BE2C (cell line): ENCODE data around the gene SETD5.
"Not testable (repeated sequence)": the region's sequence is repeated elsewhere in the genome, so short reads cannot be mapped to it uniquely, and the experiment has no call there.

Experiments
- DNase-seq: peaks from one replicate; pipeline ENCODE4 v3.0.0-alpha.2; 2020
- H3K27me3 ChIP-seq: fragments of 250-450 bp; sonication (Bioruptor Pico); 2 replicates; pipeline ENCODE4 v1.5.1; 2020; ENCODE audit warnings: mild to moderate bottlenecking
- H3K36me3 ChIP-seq: fragments of 250-450 bp; sonication (Bioruptor Pico); 2 replicates; pipeline ENCODE4 v1.5.1; 2020; ENCODE audit warnings: mild to moderate bottlenecking
- H3K4me1 ChIP-seq: fragments of 250-450 bp; sonication (Bioruptor Pico); 2 replicates; pipeline ENCODE4 v1.5.1; 2020
- H3K4me3 ChIP-seq: 2 replicates; pipeline ENCODE4 v1.5.1; 2011; ENCODE audit warnings: low read depth, low read length
- H3K9me3 ChIP-seq: fragments of 250-450 bp; sonication (Bioruptor Pico); 2 replicates; pipeline ENCODE4 v1.5.1; 2020
- TF ChIP-seq, protein P1 (sequence below): IDR thresholded peaks from 2 replicates; pipeline ENCODE4 v1.5.1; 2012; ENCODE audit warnings: mild to moderate bottlenecking, low read depth, low read length

SETD5 gene

GRCh38 chr3:9476935-9477334, 79.5 kb downstream of the SETD5 start:
- TF ChIP-seq, protein P1, sequence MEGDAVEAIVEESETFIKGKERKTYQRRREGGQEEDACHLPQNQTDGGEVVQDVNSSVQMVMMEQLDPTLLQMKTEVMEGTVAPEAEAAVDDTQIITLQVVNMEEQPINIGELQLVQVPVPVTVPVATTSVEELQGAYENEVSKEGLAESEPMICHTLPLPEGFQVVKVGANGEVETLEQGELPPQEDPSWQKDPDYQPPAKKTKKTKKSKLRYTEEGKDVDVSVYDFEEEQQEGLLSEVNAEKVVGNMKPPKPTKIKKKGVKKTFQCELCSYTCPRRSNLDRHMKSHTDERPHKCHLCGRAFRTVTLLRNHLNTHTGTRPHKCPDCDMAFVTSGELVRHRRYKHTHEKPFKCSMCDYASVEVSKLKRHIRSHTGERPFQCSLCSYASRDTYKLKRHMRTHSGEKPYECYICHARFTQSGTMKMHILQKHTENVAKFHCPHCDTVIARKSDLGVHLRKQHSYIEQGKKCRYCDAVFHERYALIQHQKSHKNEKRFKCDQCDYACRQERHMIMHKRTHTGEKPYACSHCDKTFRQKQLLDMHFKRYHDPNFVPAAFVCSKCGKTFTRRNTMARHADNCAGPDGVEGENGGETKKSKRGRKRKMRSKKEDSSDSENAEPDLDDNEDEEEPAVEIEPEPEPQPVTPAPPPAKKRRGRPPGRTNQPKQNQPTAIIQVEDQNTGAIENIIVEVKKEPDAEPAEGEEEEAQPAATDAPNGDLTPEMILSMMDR: no peak
- H3K4me1 ChIP-seq: no peaks in the 10 kb centered on the region
- no peaks in the 10 kb centered on the region for H3K27me3 ChIP-seq
- H3K9me3 ChIP-seq: no peaks in the 10 kb centered on the region
- H3K4me3 ChIP-seq: no peak overlapping the region
- no peak for DNase-seq
- peaks cover 46% of the 10 kb centered on the region for H3K36me3 ChIP-seq

DNA sequence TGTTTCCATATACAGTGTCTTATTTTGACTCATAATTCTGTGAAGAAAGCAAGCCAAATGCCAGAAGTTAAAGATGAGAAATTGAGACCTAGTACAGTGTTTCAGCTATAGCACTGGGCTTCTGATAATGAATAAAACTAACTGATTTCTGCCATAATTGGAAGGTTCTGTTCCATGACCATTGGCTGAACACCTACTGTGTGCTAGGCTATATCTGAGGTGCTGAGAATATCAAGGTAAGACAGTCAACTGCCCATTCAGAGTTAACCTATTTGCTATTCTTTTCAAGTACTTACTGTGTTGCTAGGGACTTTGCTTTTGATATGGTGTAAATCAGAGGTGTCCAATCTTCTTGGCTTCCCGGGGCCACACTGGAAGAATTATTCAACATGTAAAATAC, 82.8 kb downstream of the SETD5 start:
- no peak overlapping the region for H3K4me3 ChIP-seq
- H3K9me3 ChIP-seq: no peaks in the 10 kb centered on the region
- peaks cover 20% of the 10 kb centered on the region for H3K36me3 ChIP-seq
- no peak for DNase-seq
- no peaks in the 10 kb centered on the region for H3K4me1 ChIP-seq
- no peaks in the 10 kb centered on the region for H3K27me3 ChIP-seq
- TF ChIP-seq, protein P1: no peak

- Histone ChIP-seq H3K4me1 (no peaks in the 10 kb centered on the region), H3K36me3 (no peaks in the 10 kb centered on the region), H3K4me3 (no peak overlapping the region), H3K27me3 (no peaks in the 10 kb centered on the region), H3K9me3 (no peaks in the 10 kb centered on the region)
- TF ChIP-seq, protein P1: no peak
- DNase-seq: no peak
Observed at GRCh38 chr3:9485248-9485647, 87.8 kb downstream of the SETD5 start.

- no peak overlapping the region for H3K4me3 ChIP-seq
- DNase-seq: no peak
- H3K9me3 ChIP-seq: no peaks in the 10 kb centered on the region
- H3K36me3 ChIP-seq: no peaks in the 10 kb centered on the region
- no peaks in the 10 kb centered on the region for H3K27me3 ChIP-seq
- no peaks in the 10 kb centered on the region for H3K4me1 ChIP-seq
- TF ChIP-seq, protein P1: no peak
Observed at GRCh38 chr3:9491506-9491905, 94.1 kb downstream of the SETD5 start.

DNA sequence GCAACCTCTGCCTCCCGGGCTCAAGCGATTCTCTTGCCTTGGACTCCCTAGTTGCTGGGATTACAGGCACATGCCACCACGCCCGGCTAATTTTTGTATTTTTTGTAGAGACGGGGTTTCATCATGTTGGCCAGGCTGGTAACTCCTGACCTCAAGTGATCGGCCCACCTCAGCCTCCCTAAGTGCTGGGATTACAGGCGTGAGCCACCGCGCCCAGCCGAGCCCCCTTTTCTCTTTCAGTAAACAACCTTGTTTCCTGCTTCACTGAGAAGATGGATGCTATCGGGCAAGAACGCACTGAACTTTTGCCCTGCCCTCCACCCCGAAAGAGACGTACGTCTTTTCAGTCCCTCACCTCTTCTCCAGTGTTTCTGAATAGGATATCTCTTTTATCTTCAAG, 96.6 kb downstream of the SETD5 start:
- H3K4me3 ChIP-seq, DNase-seq, H3K27me3 ChIP-seq: not testable (repeated sequence)

DNA sequence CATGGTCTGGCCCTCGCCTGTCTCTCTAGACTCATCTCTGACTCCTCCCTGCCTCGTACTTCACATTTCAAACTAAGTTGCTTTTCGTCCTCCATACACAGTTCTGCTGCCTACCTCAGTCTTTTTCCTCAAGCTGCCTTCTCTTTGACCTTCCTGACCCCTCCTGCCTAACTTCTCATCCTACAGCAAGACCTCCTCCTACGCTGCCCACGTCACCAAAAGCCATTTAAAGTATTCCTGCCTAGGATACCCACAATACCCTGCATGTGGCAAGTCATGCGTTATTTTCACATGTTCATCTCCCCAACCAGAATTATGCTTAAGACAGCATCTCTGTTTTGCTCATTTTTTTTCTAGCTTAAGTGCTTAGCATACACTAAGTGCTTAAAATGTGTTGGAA, 99.5 kb downstream of the SETD5 start:
- no peaks in the 10 kb centered on the region for H3K27me3 ChIP-seq
- no peak overlapping the region for H3K4me3 ChIP-seq
- H3K4me1 ChIP-seq: no peaks in the 10 kb centered on the region
- no peaks in the 10 kb centered on the region for H3K9me3 ChIP-seq
- TF ChIP-seq, protein P1: no peak
- H3K36me3 ChIP-seq: no peaks in the 10 kb centered on the region
- no peak for DNase-seq

More for the DNA sequence above, 96.6 kb downstream of the SETD5 start:
- H3K4me1 ChIP-seq, H3K36me3 ChIP-seq, H3K9me3 ChIP-seq: not testable (repeated sequence)
